ENCODE data around the gene PIGH. TPM values are rescaled to one million over a fixed set of nuclear protein-coding genes. Genes with fewer than 3 reads are reported as not detected.

PIGH gene
- total RNA-seq, 1 experiment from 2014 or later, result 6.8 TPM

GRCh38 chr14:67557656-67558055 lies 42.4 kb downstream of the PIGH start:
- ChIA-PET CTCF (interaction anchor here (0.6 to 3.0 kb wide), 5 partner anchors 14 to 138 kb away, joined by 3 to 20 read pairs (median 4); no protein-coding TSS in a partner anchor), POLR2A (no interaction called here)
- no peaks in the 10 kb centered on the region for H3K9me3 Mint-ChIP-seq
- H3K4me3 Mint-ChIP-seq, result no peak overlapping the region
- H3K4me1 Mint-ChIP-seq, result peaks cover 10% of the 10 kb centered on the region
- peaks cover 29% of the 10 kb centered on the region for H3K36me3 Mint-ChIP-seq
- no peaks in the 10 kb centered on the region for H3K27me3 Mint-ChIP-seq (ENCODE audit: low read depth)
- H3K27ac Mint-ChIP-seq, result no peak overlapping the region
- TF ChIP-seq OVOL2 (CRISPR knock-in tag; IDR thresholded peaks at IDR 0.05; ENCODE audit: borderline replicate concordance) (no peak), GABPB1 (CRISPR knock-in tag; IDR thresholded peaks at IDR 0.05) (no peak), KAT7 (CRISPR knock-in tag; IDR thresholded peaks at IDR 0.05; ENCODE audit: borderline replicate concordance) (no peak), ZBTB21 (CRISPR knock-in tag; IDR thresholded peaks at IDR 0.05; ENCODE audit: borderline replicate concordance) (no peak), NFE2L1 (CRISPR knock-in tag; IDR thresholded peaks at IDR 0.05) (no peak), FOXJ3 (CRISPR knock-in tag; IDR thresholded peaks at IDR 0.05; ENCODE audit: borderline replicate concordance) (no peak), JAZF1 (CRISPR knock-in tag; IDR thresholded peaks at IDR 0.05) (no peak), IRF2 (CRISPR knock-in tag; IDR thresholded peaks at IDR 0.05; ENCODE audit: borderline replicate concordance, low read depth) (no peak), ATF2 (CRISPR knock-in tag; IDR thresholded peaks at IDR 0.05; ENCODE audit: borderline replicate concordance, low read depth) (no peak), ZNF396 (CRISPR knock-in tag; IDR thresholded peaks at IDR 0.05; ENCODE audit: borderline replicate concordance) (no peak), ZNF671 (CRISPR knock-in tag; IDR thresholded peaks at IDR 0.05) (no peak), STAT6 (CRISPR knock-in tag; conservative IDR thresholded peaks at IDR 0.05; ENCODE audit: low read depth) (no peak), AFF4 (CRISPR knock-in tag; IDR thresholded peaks at IDR 0.05; ENCODE audit: borderline replicate concordance) (no peak), SP1 (CRISPR knock-in tag; conservative IDR thresholded peaks at IDR 0.05) (no peak)
- no peak for DNase-seq (ENCODE audit: low spot score)
- no peak for ATAC-seq

- no peaks in the 10 kb centered on the region for H3K27me3 Mint-ChIP-seq (ENCODE audit: low read depth)
- no peak for TF ChIP-seq RORB (CRISPR knock-in tag; IDR thresholded peaks at IDR 0.05)
- TF ChIP-seq ATF3 (CRISPR knock-in tag; conservative IDR thresholded peaks at IDR 0.05), result no peak
- TF ChIP-seq AR (CRISPR knock-in tag; IDR thresholded peaks at IDR 0.05), result no peak
- ATAC-seq, result no peak; the same call in 1 of the 2 replicates
- ChIA-PET POLR2A (no interaction called here), CTCF (interaction anchor here (0.6 to 3.0 kb wide), 4 partner anchors 14 to 137 kb away, joined by 4 to 20 read pairs (median 9); no protein-coding TSS in a partner anchor)
- H3K4me3 Mint-ChIP-seq, result no peak overlapping the region
- peak overlapping the region; percentile 55; the same call in 1 of the 2 replicates for H3K27ac Mint-ChIP-seq
- no peaks in the 10 kb centered on the region for H3K9me3 Mint-ChIP-seq
- H3K4me1 Mint-ChIP-seq, result peaks cover 10% of the 10 kb centered on the region
- DNase-seq (ENCODE audit: low spot score), result no peak
- peaks cover 26% of the 10 kb centered on the region for H3K36me3 Mint-ChIP-seq
Measured at GRCh38 chr14:67557118-67557517, 43.0 kb downstream of the PIGH start.

Data from WTC11 (cell line).